GM10847 (cell line): Measurements from ENCODE around the gene COMMD1.

Source experiments
- POLR2A ChIP-seq: IDR thresholded peaks from 2 replicates; pipeline ENCODE4 v1.6.1; 2011; ENCODE audit not compliant: insufficient read length; ENCODE audit errors: extremely low read depth

COMMD1 gene

GRCh38 chr2:62034715-62035114 is 129.2 kb downstream of the COMMD1 start:
- no peak for TF ChIP-seq POLR2A

GRCh38 chr2:62036229-62036628 is 130.8 kb downstream of the COMMD1 start:
- no peak for TF ChIP-seq POLR2A

- TF ChIP-seq POLR2A: no peak
Observed at GRCh38 chr2:62036761-62037250, 131.3 kb downstream of the COMMD1 start.

GRCh38 chr2:62038975-62039771 is 133.7 kb downstream of the COMMD1 start:
- no peak for TF ChIP-seq POLR2A

GRCh38 chr2:62040926-62041325 is 135.5 kb downstream of the COMMD1 start:
- no peak for TF ChIP-seq POLR2A

- TF ChIP-seq POLR2A: no peak
Observed at GRCh38 chr2:62042400-62042799, 136.9 kb downstream of the COMMD1 start.

- no peak for TF ChIP-seq POLR2A
Observed at GRCh38 chr2:62042944-62043343, 137.5 kb downstream of the COMMD1 start.

GRCh38 chr2:62045017-62045543 is 139.6 kb downstream of the COMMD1 start:
- TF ChIP-seq POLR2A: no peak

- no peak for TF ChIP-seq POLR2A
Observed at GRCh38 chr2:62046141-62046540, 140.7 kb downstream of the COMMD1 start.

- no peak for TF ChIP-seq POLR2A
Observed at GRCh38 chr2:62050456-62051045, 145.1 kb downstream of the COMMD1 start.

- no peak for TF ChIP-seq POLR2A
Observed at GRCh38 chr2:62054029-62054791, 148.7 kb downstream of the COMMD1 start.

- no peak for TF ChIP-seq POLR2A
Observed at GRCh38 chr2:62054916-62055450, 149.5 kb downstream of the COMMD1 start.

GRCh38 chr2:62055724-62056336 is 150.4 kb downstream of the COMMD1 start:
- no peak for TF ChIP-seq POLR2A

- no peak for TF ChIP-seq POLR2A
Observed at GRCh38 chr2:62056341-62056740, 150.9 kb downstream of the COMMD1 start.

- no peak for TF ChIP-seq POLR2A
Observed at GRCh38 chr2:62065243-62065642, 159.8 kb downstream of the COMMD1 start.
